OCI-LY7 (cell line): ENCODE results near the gene PTAFR.

Experiments
- EZH2phosphoT487 ChIP-seq: fragments of 200-600 bp; sonication (generic); IDR thresholded peaks from 2 replicates; pipeline ENCODE4 v1.6.1; 2018; ENCODE audit warnings: low read depth, borderline replicate concordance, mild to moderate bottlenecking, mixed run types, antibody characterized with exemption, low read length, moderate library complexity, mixed read lengths
- TF ChIP-seq, protein P1 (sequence below): fragments of 200-600 bp; sonication (generic); conservative IDR thresholded peaks from 2 replicates; pipeline ENCODE4 v1.5.1; 2014; ENCODE audit warnings: mild to moderate bottlenecking, antibody characterized with exemption, low read length, moderate library complexity, mixed read lengths

DNA sequence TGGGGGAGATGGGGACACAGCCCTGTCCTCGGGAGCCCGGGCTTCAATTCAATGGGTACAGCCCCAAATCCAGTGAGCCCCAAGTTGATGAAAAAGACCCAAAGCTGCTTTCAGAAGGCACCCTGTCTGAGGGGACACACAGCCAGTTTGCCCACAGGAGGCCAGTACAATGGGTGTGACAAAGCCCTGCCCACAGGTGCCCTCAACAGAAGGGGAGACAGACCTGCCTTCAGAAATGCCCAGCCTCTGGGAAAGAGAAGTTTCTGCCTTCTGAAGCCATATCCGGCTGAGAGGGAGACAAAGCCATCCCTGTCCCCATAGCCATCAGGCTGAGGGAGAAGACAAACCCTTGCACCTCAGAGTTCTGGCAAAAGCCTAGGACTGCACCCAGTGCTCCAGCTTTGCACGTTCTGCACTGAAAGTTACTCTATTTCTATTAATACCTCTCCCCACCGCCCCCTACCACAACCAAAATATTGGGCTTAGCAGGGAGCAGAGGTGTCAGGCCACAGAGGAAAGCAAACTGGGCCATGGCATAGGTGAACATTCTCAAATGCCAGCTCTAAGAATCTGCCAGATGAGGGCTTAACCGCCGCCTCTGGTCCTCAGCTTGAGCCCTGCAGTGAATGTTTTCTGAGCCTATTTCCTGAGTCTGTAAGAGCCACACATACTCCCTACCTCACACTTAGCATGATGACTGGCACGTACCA, 18.0 kb upstream of the PTAFR start:
- TF ChIP-seq, protein P1, sequence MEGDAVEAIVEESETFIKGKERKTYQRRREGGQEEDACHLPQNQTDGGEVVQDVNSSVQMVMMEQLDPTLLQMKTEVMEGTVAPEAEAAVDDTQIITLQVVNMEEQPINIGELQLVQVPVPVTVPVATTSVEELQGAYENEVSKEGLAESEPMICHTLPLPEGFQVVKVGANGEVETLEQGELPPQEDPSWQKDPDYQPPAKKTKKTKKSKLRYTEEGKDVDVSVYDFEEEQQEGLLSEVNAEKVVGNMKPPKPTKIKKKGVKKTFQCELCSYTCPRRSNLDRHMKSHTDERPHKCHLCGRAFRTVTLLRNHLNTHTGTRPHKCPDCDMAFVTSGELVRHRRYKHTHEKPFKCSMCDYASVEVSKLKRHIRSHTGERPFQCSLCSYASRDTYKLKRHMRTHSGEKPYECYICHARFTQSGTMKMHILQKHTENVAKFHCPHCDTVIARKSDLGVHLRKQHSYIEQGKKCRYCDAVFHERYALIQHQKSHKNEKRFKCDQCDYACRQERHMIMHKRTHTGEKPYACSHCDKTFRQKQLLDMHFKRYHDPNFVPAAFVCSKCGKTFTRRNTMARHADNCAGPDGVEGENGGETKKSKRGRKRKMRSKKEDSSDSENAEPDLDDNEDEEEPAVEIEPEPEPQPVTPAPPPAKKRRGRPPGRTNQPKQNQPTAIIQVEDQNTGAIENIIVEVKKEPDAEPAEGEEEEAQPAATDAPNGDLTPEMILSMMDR: no peak
- no peak for TF ChIP-seq EZH2phosphoT487
